HEK293 (cell line): Measurements from ENCODE around the gene HYKK.

ENCODE experiments used
- GLIS2 ChIP-seq: fragments of 450-650 bp; formaldehyde crosslinking; IDR thresholded peaks from 2 replicates; pipeline ENCODE4 v1.5.1; 2016; ENCODE audit warnings: missing biosample characterization, missing genetic modification characterization
- OSR2 ChIP-seq: fragments of 450-650 bp; formaldehyde crosslinking; IDR thresholded peaks from 2 replicates; pipeline ENCODE4 v1.5.1; 2016; ENCODE audit warnings: missing biosample characterization, missing genetic modification characterization
- REPIN1 ChIP-seq: fragments of 450-650 bp; formaldehyde crosslinking; IDR thresholded peaks from 2 replicates; pipeline ENCODE4 v1.5.1; 2017; ENCODE audit warnings: missing biosample characterization, missing genetic modification characterization, low read depth
- SALL2 ChIP-seq: fragments of 450-650 bp; formaldehyde crosslinking; IDR thresholded peaks from 2 replicates; pipeline ENCODE4 v1.5.0; 2017; ENCODE audit warnings: missing biosample characterization, mild to moderate bottlenecking, missing genetic modification characterization, borderline replicate concordance
- YY2 ChIP-seq: fragments of 450-650 bp; formaldehyde crosslinking; IDR thresholded peaks from 2 replicates; pipeline ENCODE4 v1.5.1; 2016; ENCODE audit warnings: missing biosample characterization, missing genetic modification characterization
- ZBTB26 ChIP-seq: fragments of 450-650 bp; formaldehyde crosslinking; optimal IDR thresholded peaks from 2 replicates; pipeline ENCODE3; 2016; ENCODE audit warnings: missing biosample characterization, mild to moderate bottlenecking, missing genetic modification characterization
- ZEB2 ChIP-seq: fragments of 450-650 bp; formaldehyde crosslinking; IDR thresholded peaks from 2 replicates; pipeline ENCODE4 v1.5.1; 2016; ENCODE audit warnings: missing biosample characterization, missing genetic modification characterization
- ZIC2 ChIP-seq: fragments of 450-650 bp; formaldehyde crosslinking; IDR thresholded peaks from 2 replicates; pipeline ENCODE4 v1.5.1; 2016; ENCODE audit warnings: missing biosample characterization, missing genetic modification characterization
- ZNF138 ChIP-seq: fragments of 450-650 bp; formaldehyde crosslinking; IDR thresholded peaks from 2 replicates; pipeline ENCODE4 v1.5.1; 2016; ENCODE audit warnings: missing biosample characterization, missing genetic modification characterization, borderline replicate concordance
- ZNF146 ChIP-seq: fragments of 450-650 bp; formaldehyde crosslinking; IDR thresholded peaks from 2 replicates; pipeline ENCODE4 v1.5.1; 2016; ENCODE audit warnings: missing biosample characterization, missing genetic modification characterization
- ZNF169 ChIP-seq: fragments of 450-650 bp; formaldehyde crosslinking; IDR thresholded peaks from 2 replicates; pipeline ENCODE4 v1.5.1; 2016; ENCODE audit warnings: missing biosample characterization, missing genetic modification characterization
- ZNF18 ChIP-seq: fragments of 450-650 bp; formaldehyde crosslinking; IDR thresholded peaks from 2 replicates; pipeline ENCODE4 v1.5.1; 2016; ENCODE audit warnings: missing biosample characterization, missing genetic modification characterization
- ZNF292 ChIP-seq: fragments of 450-650 bp; formaldehyde crosslinking; IDR thresholded peaks from 2 replicates; pipeline ENCODE4 v1.5.1; 2016; ENCODE audit warnings: low read depth, missing biosample characterization, missing genetic modification characterization, borderline replicate concordance
- ZNF302 ChIP-seq: fragments of 450-650 bp; formaldehyde crosslinking; IDR thresholded peaks from 2 replicates; pipeline ENCODE4 v1.5.1; 2016; ENCODE audit warnings: missing biosample characterization, missing genetic modification characterization, low read depth
- ZNF324 ChIP-seq: fragments of 450-650 bp; formaldehyde crosslinking; IDR thresholded peaks from 2 replicates; pipeline ENCODE4 v1.5.1; 2016; ENCODE audit warnings: missing biosample characterization, missing genetic modification characterization
- ZNF341 ChIP-seq: fragments of 450-650 bp; formaldehyde crosslinking; IDR thresholded peaks from 2 replicates; pipeline ENCODE4; 2016; ENCODE audit warnings: low read depth, missing biosample characterization, missing genetic modification characterization
- ZNF391 ChIP-seq: fragments of 450-650 bp; formaldehyde crosslinking; IDR thresholded peaks from 2 replicates; pipeline ENCODE4 v1.5.1; 2016; ENCODE audit warnings: low read depth, missing biosample characterization, missing genetic modification characterization, borderline replicate concordance
- ZNF404 ChIP-seq: fragments of 450-650 bp; formaldehyde crosslinking; IDR thresholded peaks from 2 replicates; pipeline ENCODE4 v1.5.1; 2017; ENCODE audit warnings: missing biosample characterization, missing genetic modification characterization
- ZNF510 ChIP-seq: fragments of 450-650 bp; formaldehyde crosslinking; IDR thresholded peaks from 2 replicates; pipeline ENCODE4 v1.5.1; 2018; ENCODE audit warnings: mild to moderate bottlenecking, missing genetic modification characterization, missing biosample characterization; ENCODE audit not compliant: insufficient replicate concordance
- ZNF529 ChIP-seq: fragments of 450-650 bp; formaldehyde crosslinking; IDR thresholded peaks from 2 replicates; pipeline ENCODE4 v1.5.1; 2017; ENCODE audit warnings: missing genetic modification characterization, missing biosample characterization; ENCODE audit not compliant: insufficient replicate concordance
- ZNF596 ChIP-seq: fragments of 450-650 bp; IDR thresholded peaks from 2 replicates; pipeline ENCODE4 v1.5.0; 2018; ENCODE audit warnings: missing biosample characterization, mild to moderate bottlenecking, missing genetic modification characterization, moderate library complexity
- ZNF623 ChIP-seq: fragments of 450-650 bp; formaldehyde crosslinking; IDR thresholded peaks from 2 replicates; pipeline ENCODE4 v1.5.1; 2016; ENCODE audit warnings: missing biosample characterization, missing genetic modification characterization
- ZNF654 ChIP-seq: fragments of 450-650 bp; formaldehyde crosslinking; IDR thresholded peaks from 2 replicates; pipeline ENCODE4 v1.5.1; 2016; ENCODE audit warnings: low read depth, missing biosample characterization, missing genetic modification characterization
- ZNF791 ChIP-seq: fragments of 450-650 bp; formaldehyde crosslinking; IDR thresholded peaks from 2 replicates; pipeline ENCODE4 v1.5.1; 2016; ENCODE audit warnings: missing biosample characterization, missing genetic modification characterization
- ZSCAN23 ChIP-seq: fragments of 450-650 bp; formaldehyde crosslinking; IDR thresholded peaks from 2 replicates; pipeline ENCODE4 v1.5.1; 2016; ENCODE audit warnings: missing biosample characterization, missing genetic modification characterization
- TF ChIP-seq, protein P1 (sequence below): fragments of 450-650 bp; formaldehyde crosslinking; IDR thresholded peaks from 2 replicates; pipeline ENCODE4 v1.5.1; 2016; ENCODE audit warnings: missing biosample characterization, missing genetic modification characterization
- TF ChIP-seq, protein P2 (sequence below): fragments of 450-650 bp; formaldehyde crosslinking; IDR thresholded peaks from 2 replicates; pipeline ENCODE4 v1.5.1; 2017; ENCODE audit warnings: missing biosample characterization, missing genetic modification characterization
- TF ChIP-seq, protein P3 (sequence below): sonication (generic); formaldehyde crosslinking; IDR thresholded peaks from 2 replicates; pipeline ENCODE4 v1.8.1; 2022; ENCODE audit warnings: mild to moderate bottlenecking, moderate library complexity, missing genetic modification reagents
- TF ChIP-seq, protein P4 (sequence below): fragments of 450-650 bp; formaldehyde crosslinking; IDR thresholded peaks from 2 replicates; pipeline ENCODE4 v1.5.1; 2017; ENCODE audit warnings: missing biosample characterization, missing genetic modification characterization
- TF ChIP-seq, protein P5 (sequence below): fragments of 450-650 bp; formaldehyde crosslinking; IDR thresholded peaks from 2 replicates; pipeline ENCODE4 v1.5.1; 2016; ENCODE audit warnings: missing biosample characterization, missing genetic modification characterization

HYKK gene

DNA sequence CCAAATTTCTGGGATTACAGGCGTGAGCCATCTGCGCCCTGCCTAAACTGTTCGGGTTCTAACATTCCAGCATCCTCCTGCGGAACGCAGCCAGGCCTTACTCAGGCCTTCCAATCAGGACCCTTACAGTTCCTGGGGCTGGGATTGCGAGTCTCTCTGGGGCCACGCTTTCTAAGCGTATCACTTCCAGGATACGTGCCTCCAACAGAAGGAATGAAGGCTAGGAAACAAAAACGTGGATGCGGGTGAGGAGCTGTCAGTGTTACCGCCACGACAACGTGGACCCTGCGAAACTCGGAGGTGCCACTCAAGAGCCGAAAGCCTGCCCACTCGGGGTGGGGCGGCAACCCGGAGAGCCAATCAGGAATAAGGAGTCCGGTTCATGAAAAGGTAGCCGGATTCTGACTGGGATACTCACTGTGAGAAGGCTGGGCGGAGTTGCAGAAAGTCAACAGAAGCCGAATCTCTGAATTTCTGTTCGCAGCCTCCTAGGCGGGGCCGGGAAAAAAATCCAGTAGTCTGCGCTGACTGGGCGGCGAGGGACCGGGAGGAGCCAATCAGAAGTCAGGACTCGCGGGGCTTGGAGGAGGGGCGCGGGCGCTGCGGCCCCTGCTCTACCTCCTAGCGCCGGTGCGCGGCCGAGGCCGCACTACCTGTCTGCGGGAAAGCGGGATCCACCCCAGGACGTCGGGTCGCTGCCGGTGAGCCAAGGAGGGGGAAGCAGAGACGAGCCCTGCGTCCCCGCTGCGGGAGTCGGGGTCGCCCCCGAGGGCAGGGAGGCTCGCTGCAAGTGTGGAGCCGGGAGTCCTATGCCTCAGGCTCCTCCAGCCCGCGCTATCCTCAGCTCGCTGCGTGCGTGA is at the start of gene HYKK (continued):
- TF ChIP-seq ZBTB26 (peak; percentile 77), ZNF654 (no peak), SALL2 (tag by site-specific recombination) (no peak), ZNF292 (tag by site-specific recombination) (no peak), OSR2 (tag by site-specific recombination) (peak; percentile 90), ZNF623 (tag by site-specific recombination) (no peak), ZNF404 (tag by site-specific recombination) (no peak), GLIS2 (tag by site-specific recombination) (peak; percentile 82), ZIC2 (tag by site-specific recombination) (peak; percentile 81), REPIN1 (no peak), ZEB2 (tag by site-specific recombination) (peak; percentile 82), ZNF791 (tag by site-specific recombination) (no peak), ZNF138 (no peak), YY2 (no peak), ZNF391 (tag by site-specific recombination) (0 out of 2 replicates have a peak, but pooled peaks have one; percentile 38), ZNF302 (tag by site-specific recombination) (no peak), ZNF146 (tag by site-specific recombination) (no peak), ZNF596 (tag by site-specific recombination) (no peak), ZNF529 (tag by site-specific recombination) (no peak), ZNF324 (no peak), ZNF510 (no peak), ZNF341 (tag by site-specific recombination) (no peak), ZNF169 (tag by site-specific recombination) (no peak), ZSCAN23 (tag by site-specific recombination) (no peak), ZNF18 (tag by site-specific recombination) (no peak)
- TF ChIP-seq, protein P1, sequence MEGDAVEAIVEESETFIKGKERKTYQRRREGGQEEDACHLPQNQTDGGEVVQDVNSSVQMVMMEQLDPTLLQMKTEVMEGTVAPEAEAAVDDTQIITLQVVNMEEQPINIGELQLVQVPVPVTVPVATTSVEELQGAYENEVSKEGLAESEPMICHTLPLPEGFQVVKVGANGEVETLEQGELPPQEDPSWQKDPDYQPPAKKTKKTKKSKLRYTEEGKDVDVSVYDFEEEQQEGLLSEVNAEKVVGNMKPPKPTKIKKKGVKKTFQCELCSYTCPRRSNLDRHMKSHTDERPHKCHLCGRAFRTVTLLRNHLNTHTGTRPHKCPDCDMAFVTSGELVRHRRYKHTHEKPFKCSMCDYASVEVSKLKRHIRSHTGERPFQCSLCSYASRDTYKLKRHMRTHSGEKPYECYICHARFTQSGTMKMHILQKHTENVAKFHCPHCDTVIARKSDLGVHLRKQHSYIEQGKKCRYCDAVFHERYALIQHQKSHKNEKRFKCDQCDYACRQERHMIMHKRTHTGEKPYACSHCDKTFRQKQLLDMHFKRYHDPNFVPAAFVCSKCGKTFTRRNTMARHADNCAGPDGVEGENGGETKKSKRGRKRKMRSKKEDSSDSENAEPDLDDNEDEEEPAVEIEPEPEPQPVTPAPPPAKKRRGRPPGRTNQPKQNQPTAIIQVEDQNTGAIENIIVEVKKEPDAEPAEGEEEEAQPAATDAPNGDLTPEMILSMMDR (tag by site-specific recombination) = peak; percentile 73
- TF ChIP-seq, protein P2, sequence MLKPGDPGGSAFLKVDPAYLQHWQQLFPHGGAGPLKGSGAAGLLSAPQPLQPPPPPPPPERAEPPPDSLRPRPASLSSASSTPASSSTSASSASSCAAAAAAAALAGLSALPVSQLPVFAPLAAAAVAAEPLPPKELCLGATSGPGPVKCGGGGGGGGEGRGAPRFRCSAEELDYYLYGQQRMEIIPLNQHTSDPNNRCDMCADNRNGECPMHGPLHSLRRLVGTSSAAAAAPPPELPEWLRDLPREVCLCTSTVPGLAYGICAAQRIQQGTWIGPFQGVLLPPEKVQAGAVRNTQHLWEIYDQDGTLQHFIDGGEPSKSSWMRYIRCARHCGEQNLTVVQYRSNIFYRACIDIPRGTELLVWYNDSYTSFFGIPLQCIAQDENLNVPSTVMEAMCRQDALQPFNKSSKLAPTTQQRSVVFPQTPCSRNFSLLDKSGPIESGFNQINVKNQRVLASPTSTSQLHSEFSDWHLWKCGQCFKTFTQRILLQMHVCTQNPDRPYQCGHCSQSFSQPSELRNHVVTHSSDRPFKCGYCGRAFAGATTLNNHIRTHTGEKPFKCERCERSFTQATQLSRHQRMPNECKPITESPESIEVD = no peak
- TF ChIP-seq, protein P3, sequence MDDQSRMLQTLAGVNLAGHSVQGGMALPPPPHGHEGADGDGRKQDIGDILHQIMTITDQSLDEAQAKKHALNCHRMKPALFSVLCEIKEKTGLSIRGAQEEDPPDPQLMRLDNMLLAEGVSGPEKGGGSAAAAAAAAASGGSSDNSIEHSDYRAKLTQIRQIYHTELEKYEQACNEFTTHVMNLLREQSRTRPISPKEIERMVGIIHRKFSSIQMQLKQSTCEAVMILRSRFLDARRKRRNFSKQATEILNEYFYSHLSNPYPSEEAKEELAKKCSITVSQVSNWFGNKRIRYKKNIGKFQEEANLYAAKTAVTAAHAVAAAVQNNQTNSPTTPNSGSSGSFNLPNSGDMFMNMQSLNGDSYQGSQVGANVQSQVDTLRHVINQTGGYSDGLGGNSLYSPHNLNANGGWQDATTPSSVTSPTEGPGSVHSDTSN (CRISPR knock-in tag) = peak; percentile 58; the same call in 1 of the 2 replicates
- TF ChIP-seq, protein P4, sequence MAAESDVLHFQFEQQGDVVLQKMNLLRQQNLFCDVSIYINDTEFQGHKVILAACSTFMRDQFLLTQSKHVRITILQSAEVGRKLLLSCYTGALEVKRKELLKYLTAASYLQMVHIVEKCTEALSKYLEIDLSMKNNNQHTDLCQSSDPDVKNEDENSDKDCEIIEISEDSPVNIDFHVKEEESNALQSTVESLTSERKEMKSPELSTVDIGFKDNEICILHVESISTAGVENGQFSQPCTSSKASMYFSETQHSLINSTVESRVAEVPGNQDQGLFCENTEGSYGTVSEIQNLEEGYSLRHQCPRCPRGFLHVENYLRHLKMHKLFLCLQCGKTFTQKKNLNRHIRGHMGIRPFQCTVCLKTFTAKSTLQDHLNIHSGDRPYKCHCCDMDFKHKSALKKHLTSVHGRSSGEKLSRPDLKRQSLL = no peak
- TF ChIP-seq, protein P5, sequence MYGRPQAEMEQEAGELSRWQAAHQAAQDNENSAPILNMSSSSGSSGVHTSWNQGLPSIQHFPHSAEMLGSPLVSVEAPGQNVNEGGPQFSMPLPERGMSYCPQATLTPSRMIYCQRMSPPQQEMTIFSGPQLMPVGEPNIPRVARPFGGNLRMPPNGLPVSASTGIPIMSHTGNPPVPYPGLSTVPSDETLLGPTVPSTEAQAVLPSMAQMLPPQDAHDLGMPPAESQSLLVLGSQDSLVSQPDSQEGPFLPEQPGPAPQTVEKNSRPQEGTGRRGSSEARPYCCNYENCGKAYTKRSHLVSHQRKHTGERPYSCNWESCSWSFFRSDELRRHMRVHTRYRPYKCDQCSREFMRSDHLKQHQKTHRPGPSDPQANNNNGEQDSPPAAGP (tag by site-specific recombination) = no peak; the same call in none of the 2 replicates
